SU-DHL-6 (cell line): Measurements from ENCODE around the gene ADAMTS16.

Experiments
- H2AFZ ChIP-seq: fragments of 200-600 bp; sonication (generic); 2 replicates; pipeline ENCODE4 v1.6.1; 2014; ENCODE audit warnings: low read depth, mild to moderate bottlenecking, moderate library complexity, mixed read lengths, antibody characterized with exemption, low read length; ENCODE audit not compliant: severe bottlenecking
- H3F3A ChIP-seq: fragments of 200-600 bp; shearing (Covaris generic); 2 replicates; pipeline ENCODE4 v1.6.0; 2016; ENCODE audit warnings: antibody characterized with exemption, mild to moderate bottlenecking; ENCODE audit not compliant: insufficient read depth
- H3K27ac ChIP-seq: fragments of 200-600 bp; sonication (generic); 2 replicates; pipeline ENCODE4 v1.5.1; 2016; ENCODE audit warnings: low read depth, mild to moderate bottlenecking, low read length, moderate library complexity, mixed read lengths
- H3K27me3 ChIP-seq: fragments of 200-600 bp; sonication (generic), shearing (Covaris generic); 2 replicates; pipeline ENCODE4 v1.6.0; 2014; ENCODE audit warnings: mild to moderate bottlenecking, low read length
- H3K36me3 ChIP-seq: fragments of 200-600 bp; sonication (generic); 2 replicates; pipeline ENCODE4 v1.6.1; 2014; ENCODE audit warnings: mild to moderate bottlenecking, low read length, mixed read lengths
- H3K4me2 ChIP-seq: fragments of 300-600, 200-600 bp; shearing (Covaris generic), sonication (generic); 2 replicates; pipeline ENCODE4 v1.6.0; 2014; ENCODE audit warnings: low read length, low read depth, mild to moderate bottlenecking; ENCODE audit not compliant: poor library complexity, severe bottlenecking
- H3K4me3 ChIP-seq: fragments of 200-600 bp; sonication (generic); 2 replicates; pipeline ENCODE4 v1.5.1; 2014; ENCODE audit warnings: antibody characterized with exemption, low read length, mild to moderate bottlenecking, mixed read lengths; ENCODE audit not compliant: insufficient read depth, poor library complexity, severe bottlenecking
- H3K79me2 ChIP-seq: fragments of 200-600 bp; sonication (generic); 2 replicates; pipeline ENCODE4 v1.6.1; 2014; ENCODE audit warnings: mild to moderate bottlenecking, low read length, moderate library complexity; ENCODE audit not compliant: insufficient read depth
- H3K9ac ChIP-seq: fragments of 200-600 bp; sonication (generic); 2 replicates; pipeline ENCODE4 v1.7.0; 2014; ENCODE audit warnings: mild to moderate bottlenecking, low read length
- H3K9me2 ChIP-seq: fragments of 200-600 bp; sonication (generic); replicated peaks from 2 replicates; pipeline ENCODE4 v1.6.1; 2014; ENCODE audit warnings: low read length; ENCODE audit not compliant: insufficient read depth
- H3K9me3 ChIP-seq: fragments of 200-600 bp; sonication (generic); 2 replicates; pipeline ENCODE4 v1.6.1; 2014; ENCODE audit warnings: low read length, mixed read lengths; ENCODE audit not compliant: insufficient read depth
- H4K20me1 ChIP-seq: fragments of 200-600 bp; sonication (generic); 2 replicates; pipeline ENCODE4 v1.6.1; 2014; ENCODE audit warnings: low read depth, mild to moderate bottlenecking, antibody characterized with exemption, low read length, moderate library complexity, mixed read lengths
- CTCF ChIP-seq: fragments of 200-600 bp; sonication (generic); IDR thresholded peaks from one replicate; pipeline ENCODE4 v1.5.1; 2017; ENCODE audit warnings: antibody characterized with exemption, mild to moderate bottlenecking, low read length, moderate library complexity; ENCODE audit not compliant: insufficient read depth, poor library complexity, severe bottlenecking
- EZH2phosphoT487 ChIP-seq: fragments of 200-600 bp; sonication (generic), shearing (Covaris generic); conservative IDR thresholded peaks from 2 replicates; pipeline ENCODE4 v1.6.1; 2018; ENCODE audit warnings: mild to moderate bottlenecking, antibody characterized with exemption, low read length, moderate library complexity, mixed read lengths

Gene ADAMTS16

GRCh38 chr5:5139777-5140478, at the start of gene ADAMTS16:
ADAMTS16 (plus strand) TSS chr5:5140330; CDS start chr5:5140468, 138 bp downstream.
- H3K9ac ChIP-seq = no peak within 1 kb of the TSS
- H3K4me2 ChIP-seq = no peak within 1 kb of the TSS
- no peaks in the 10 kb centered on the region for H3K27me3 ChIP-seq
- H3K4me3 ChIP-seq = no peak within 1 kb of the TSS
- H3K9me3 ChIP-seq = no peaks in the 10 kb centered on the region
- H2AFZ ChIP-seq = no peak within 1 kb of the TSS
- H3K27ac ChIP-seq = no peak within 1 kb of the TSS
- H3K79me2 ChIP-seq = no peaks in the 10 kb centered on the region
- H3K36me3 ChIP-seq = no peaks in the 10 kb centered on the region
- H4K20me1 ChIP-seq = no peaks in the 10 kb centered on the region
- H3K9me2 ChIP-seq = no peaks in the 10 kb centered on the region
- TF ChIP-seq CTCF (no peak), EZH2phosphoT487 (no peak)
- no peaks in the 10 kb centered on the region for H3F3A ChIP-seq

GRCh38 chr5:5092149-5092548, 48.0 kb upstream of the ADAMTS16 start:
- Histone ChIP-seq H3K4me2 (no peak overlapping the region), H3K79me2 (no peaks in the 10 kb centered on the region), H4K20me1 (no peaks in the 10 kb centered on the region), H3K27me3 (no peaks in the 10 kb centered on the region), H3K9me3 (no peaks in the 10 kb centered on the region), H3K36me3 (no peaks in the 10 kb centered on the region), H3F3A (no peaks in the 10 kb centered on the region), H3K9me2 (no peaks in the 10 kb centered on the region), H3K4me3 (no peak overlapping the region), H3K9ac (no peak overlapping the region), H2AFZ (no peak overlapping the region), H3K27ac (no peak overlapping the region)
- TF ChIP-seq CTCF (no peak), EZH2phosphoT487 (no peak)

GRCh38 chr5:5100635-5101034, 39.5 kb upstream of the ADAMTS16 start:
- Histone ChIP-seq H3K79me2 (no peaks in the 10 kb centered on the region), H3K9me2 (no peaks in the 10 kb centered on the region), H3K36me3 (no peaks in the 10 kb centered on the region), H3K27me3 (no peaks in the 10 kb centered on the region), H3F3A (no peaks in the 10 kb centered on the region), H3K4me3 (no peak overlapping the region), H3K27ac (no peak overlapping the region), H2AFZ (no peak overlapping the region), H3K4me2 (no peak overlapping the region), H4K20me1 (no peaks in the 10 kb centered on the region), H3K9ac (no peak overlapping the region), H3K9me3 (no peaks in the 10 kb centered on the region)
- TF ChIP-seq EZH2phosphoT487 (no peak), CTCF (no peak)
